Neural crest cell (in vitro differentiated cells): ENCODE data around the gene RFTN1. TPM values are rescaled to one million over a fixed set of nuclear protein-coding genes. Genes with fewer than 3 reads are reported as not detected.

Experiments
- DNase-seq: peaks from one replicate; pipeline ENCODE4 v3.0.0; 2021; ENCODE audit warnings: low read depth, mixed read lengths, low spot score
- H3K27ac Mint-ChIP-seq: one replicate; pipeline ENCODE4 v1.8.0; 2021; ENCODE audit warnings: mild to moderate bottlenecking, mixed read lengths; ENCODE audit not compliant: unreplicated experiment
- H3K27me3 Mint-ChIP-seq: 2 replicates; pipeline ENCODE4 v1.8.0; 2021; ENCODE audit warnings: low read depth, mild to moderate bottlenecking, mixed read lengths
- H3K36me3 Mint-ChIP-seq: 2 replicates; pipeline ENCODE4 v1.8.0; 2021; ENCODE audit warnings: low read depth, mild to moderate bottlenecking, mixed read lengths
- H3K4me1 Mint-ChIP-seq: 2 replicates; pipeline ENCODE4 v1.8.0; 2021; ENCODE audit warnings: mixed read lengths
- H3K4me3 Mint-ChIP-seq: one replicate; pipeline ENCODE4 v1.8.0; 2021; ENCODE audit warnings: mild to moderate bottlenecking, mixed read lengths
- H3K9me3 Mint-ChIP-seq: 2 replicates; pipeline ENCODE4 v1.8.0; 2021; ENCODE audit warnings: mixed read lengths
- total RNA-seq: library from RNA; stranded (reverse); gene quantifications from 2 replicates; pipeline ENCODE4 v1.2.1, GENCODE V29; 2021
- TF ChIP-seq, protein P1 (sequence below): fragments of 200-600 bp; sonication (generic); conservative IDR thresholded peaks from 2 replicates; pipeline ENCODE4 v1.5.0; 2021; ENCODE audit warnings: antibody characterized with exemption, mild to moderate bottlenecking

The RFTN1 gene
- total RNA-seq, 1 donor from 2014 or later, result 2.0 TPM

DNA sequence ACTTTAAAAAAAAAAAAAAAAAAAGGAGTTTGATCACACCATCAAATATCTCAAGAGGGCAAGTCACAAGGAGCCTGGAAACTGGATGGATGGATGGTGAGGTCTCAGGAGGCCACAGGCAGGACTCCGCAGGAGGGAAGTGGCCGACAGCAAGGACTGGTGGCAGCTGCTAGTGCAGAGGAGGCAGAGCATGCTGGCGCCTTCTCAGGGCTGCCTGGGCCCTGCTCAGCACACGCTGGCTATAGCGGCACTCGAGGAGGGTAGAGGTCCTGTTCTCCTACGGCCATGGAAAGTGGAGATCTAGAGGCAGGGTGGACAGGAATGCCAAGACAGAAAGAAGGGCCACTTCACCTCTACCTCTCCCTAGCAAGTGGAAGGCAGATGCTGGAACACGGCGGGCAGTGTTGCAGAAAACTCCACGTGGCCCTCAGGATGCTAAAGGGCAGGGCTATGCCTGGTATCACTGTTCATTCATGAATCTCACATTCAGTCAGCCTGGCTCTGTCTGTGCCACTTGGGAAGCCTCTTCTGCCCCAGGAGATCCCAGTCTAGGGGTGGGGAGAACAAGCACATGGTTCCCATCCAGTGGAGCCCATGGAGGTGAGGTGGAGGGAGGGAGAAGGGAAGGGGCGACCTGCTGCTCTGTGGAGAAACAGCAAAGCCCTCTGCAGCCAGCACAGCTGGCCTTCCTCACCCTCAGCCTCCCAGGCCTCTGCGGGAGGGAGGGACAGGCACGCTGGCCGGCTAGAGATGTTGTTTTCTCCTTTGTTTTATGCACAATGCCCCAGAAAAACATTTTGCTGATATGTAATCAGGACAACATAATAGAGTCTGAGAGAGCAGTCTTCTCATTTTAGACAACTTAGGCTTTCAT lies 177.5 kb downstream of the RFTN1 start:
- peak overlapping the region; percentile 89 for H3K27ac Mint-ChIP-seq

DNA sequence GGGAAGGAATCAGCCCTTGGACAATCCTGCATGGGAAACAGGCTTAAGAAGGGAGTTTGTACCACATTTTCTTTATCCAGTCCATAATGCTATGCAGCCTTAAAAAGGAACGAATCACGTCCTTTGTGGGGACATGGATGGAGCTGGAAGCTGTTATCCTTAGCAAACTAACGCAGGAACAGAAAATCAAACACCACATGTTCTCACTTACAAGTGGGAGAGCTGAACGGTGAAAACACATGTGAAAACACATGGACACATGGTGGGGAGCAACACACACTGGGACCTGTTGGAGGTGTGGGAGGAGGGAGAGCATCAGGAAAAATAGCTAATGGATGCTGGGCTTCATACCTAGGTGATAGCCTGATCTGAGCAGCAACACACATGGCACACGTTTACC lies 178.2 kb downstream of the RFTN1 start:
- Mint-ChIP-seq H3K9me3 (peaks cover 11% of the 10 kb centered on the region), H3K27ac (no peak overlapping the region)
- TF ChIP-seq, protein P1, sequence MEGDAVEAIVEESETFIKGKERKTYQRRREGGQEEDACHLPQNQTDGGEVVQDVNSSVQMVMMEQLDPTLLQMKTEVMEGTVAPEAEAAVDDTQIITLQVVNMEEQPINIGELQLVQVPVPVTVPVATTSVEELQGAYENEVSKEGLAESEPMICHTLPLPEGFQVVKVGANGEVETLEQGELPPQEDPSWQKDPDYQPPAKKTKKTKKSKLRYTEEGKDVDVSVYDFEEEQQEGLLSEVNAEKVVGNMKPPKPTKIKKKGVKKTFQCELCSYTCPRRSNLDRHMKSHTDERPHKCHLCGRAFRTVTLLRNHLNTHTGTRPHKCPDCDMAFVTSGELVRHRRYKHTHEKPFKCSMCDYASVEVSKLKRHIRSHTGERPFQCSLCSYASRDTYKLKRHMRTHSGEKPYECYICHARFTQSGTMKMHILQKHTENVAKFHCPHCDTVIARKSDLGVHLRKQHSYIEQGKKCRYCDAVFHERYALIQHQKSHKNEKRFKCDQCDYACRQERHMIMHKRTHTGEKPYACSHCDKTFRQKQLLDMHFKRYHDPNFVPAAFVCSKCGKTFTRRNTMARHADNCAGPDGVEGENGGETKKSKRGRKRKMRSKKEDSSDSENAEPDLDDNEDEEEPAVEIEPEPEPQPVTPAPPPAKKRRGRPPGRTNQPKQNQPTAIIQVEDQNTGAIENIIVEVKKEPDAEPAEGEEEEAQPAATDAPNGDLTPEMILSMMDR, result no peak

More for the DNA sequence above, 177.5 kb downstream of the RFTN1 start:
- Mint-ChIP-seq H3K27me3 (no peaks in the 10 kb centered on the region), H3K4me3 (no peak overlapping the region), H3K36me3 (peaks cover 25% of the 10 kb centered on the region), H3K4me1 (peaks cover 28% of the 10 kb centered on the region), H3K9me3 (peaks cover 11% of the 10 kb centered on the region)
- TF ChIP-seq, protein P1, result no peak
- no peak for DNase-seq

DNA sequence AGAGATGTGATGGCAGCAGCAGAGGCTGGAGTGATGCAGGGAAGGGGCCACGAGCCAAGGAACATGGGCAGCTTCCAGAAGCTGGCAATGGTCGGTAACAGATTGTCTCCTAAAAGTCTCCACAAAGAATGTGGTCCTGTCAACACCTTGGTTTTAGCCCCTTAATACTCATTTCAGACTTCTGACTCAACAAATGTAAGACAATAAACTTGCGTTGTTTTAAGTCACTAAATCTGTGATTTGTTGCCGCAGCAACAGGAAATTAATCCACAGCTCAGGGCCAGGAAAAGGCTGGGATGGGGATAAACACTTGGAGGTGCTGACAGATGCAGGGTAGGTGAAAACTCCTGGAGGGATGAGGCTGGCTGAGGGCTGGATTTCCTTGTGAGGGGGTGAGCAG lies 178.6 kb downstream of the RFTN1 start:
- Mint-ChIP-seq H3K36me3 (peaks cover 25% of the 10 kb centered on the region), H3K27me3 (no peaks in the 10 kb centered on the region), H3K4me3 (no peak overlapping the region), H3K27ac (no peak overlapping the region), H3K9me3 (peaks cover 11% of the 10 kb centered on the region), H3K4me1 (peaks cover 38% of the 10 kb centered on the region)
- TF ChIP-seq, protein P1, result no peak
- DNase-seq, result no peak

More for the DNA sequence above, 178.2 kb downstream of the RFTN1 start:
- no peaks in the 10 kb centered on the region for H3K27me3 Mint-ChIP-seq
- no peak for DNase-seq
- no peak overlapping the region for H3K4me3 Mint-ChIP-seq
- H3K4me1 Mint-ChIP-seq, result peaks cover 34% of the 10 kb centered on the region
- H3K36me3 Mint-ChIP-seq, result peaks cover 25% of the 10 kb centered on the region

DNA sequence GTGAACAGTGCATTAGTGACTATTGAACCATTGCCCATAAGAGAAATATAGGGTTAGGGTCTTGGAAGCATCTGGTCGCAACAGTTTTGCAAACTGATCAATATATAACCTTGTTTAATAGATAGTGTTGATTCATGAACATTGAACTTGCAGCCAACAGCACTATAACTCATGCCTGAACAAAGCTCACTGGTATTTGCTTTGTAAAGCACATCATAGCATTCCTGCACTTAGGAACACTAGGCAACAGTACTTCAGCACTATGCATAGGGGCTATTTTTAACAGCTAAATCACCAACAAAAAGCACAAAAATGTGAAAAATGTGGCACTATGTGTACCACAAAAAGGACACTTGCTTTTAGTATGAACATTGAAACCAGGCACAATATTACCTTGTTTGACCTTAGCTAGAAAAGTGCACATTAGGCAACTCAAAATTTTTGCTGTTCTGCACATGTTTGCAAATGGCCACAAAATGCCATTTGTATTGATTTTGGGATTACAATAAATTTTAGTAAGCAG lies 180.5 kb downstream of the RFTN1 start:
- peak overlapping the region; percentile 0 for H3K27ac Mint-ChIP-seq
- no peak for DNase-seq
- TF ChIP-seq, protein P1, result no peak
- H3K27me3 Mint-ChIP-seq, result no peaks in the 10 kb centered on the region
- peaks cover 24% of the 10 kb centered on the region for H3K36me3 Mint-ChIP-seq
- H3K4me1 Mint-ChIP-seq, result peaks cover 41% of the 10 kb centered on the region
- H3K4me3 Mint-ChIP-seq, result no peak overlapping the region
- peaks cover 11% of the 10 kb centered on the region for H3K9me3 Mint-ChIP-seq

DNA sequence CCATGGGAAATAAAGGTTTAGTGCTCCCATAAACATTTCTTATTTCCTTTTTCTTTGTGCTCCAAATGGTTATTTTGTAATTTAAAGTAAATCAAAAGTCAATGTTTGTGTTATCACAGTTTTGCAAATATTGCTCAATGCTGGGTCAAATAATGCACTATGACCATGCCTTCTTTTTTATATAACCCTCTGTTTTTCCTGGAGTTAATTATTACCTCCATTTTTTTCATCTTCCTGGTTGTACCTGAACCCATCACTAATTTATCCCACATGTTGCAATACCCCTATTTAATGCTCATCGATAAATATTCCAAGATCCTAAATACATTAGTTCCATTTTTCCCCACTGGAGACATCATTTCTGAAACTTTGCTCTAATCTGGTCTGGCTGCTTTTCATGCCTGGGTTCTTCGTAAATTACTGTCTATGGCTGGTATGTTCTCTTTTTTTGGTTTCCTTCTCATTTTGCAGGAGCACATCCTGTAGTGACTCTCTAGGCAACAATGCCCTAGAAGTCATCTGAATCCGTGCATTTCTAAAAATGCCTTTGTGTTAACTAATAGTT lies 182.1 kb downstream of the RFTN1 start:
- H3K36me3 Mint-ChIP-seq, result peaks cover 22% of the 10 kb centered on the region
- H3K27ac Mint-ChIP-seq, result no peak overlapping the region
- H3K9me3 Mint-ChIP-seq, result peaks cover 11% of the 10 kb centered on the region
- H3K4me1 Mint-ChIP-seq, result peaks cover 39% of the 10 kb centered on the region
- no peaks in the 10 kb centered on the region for H3K27me3 Mint-ChIP-seq
- TF ChIP-seq, protein P1, result no peak
- no peak for DNase-seq
- H3K4me3 Mint-ChIP-seq, result no peak overlapping the region
